Ishikawa (cell line): ENCODE measurements around the gene RER1.

ENCODE experiments used
- EGR1 ChIP-seq: IDR thresholded peaks from 2 replicates; pipeline ENCODE4 v1.6.1; 2012
- MAX ChIP-seq: IDR thresholded peaks from 2 replicates; pipeline ENCODE4 v1.6.1; 2012
- REST ChIP-seq: IDR thresholded peaks from 2 replicates; pipeline ENCODE4 v1.6.1; 2012; ENCODE audit warnings: low read depth, mild to moderate bottlenecking
- TEAD4 ChIP-seq: IDR thresholded peaks from 2 replicates; pipeline ENCODE4 v1.6.1; 2012
- YY1 ChIP-seq: IDR thresholded peaks from 2 replicates; pipeline ENCODE4 v1.6.1; 2012; ENCODE audit warnings: low read depth

DNA sequence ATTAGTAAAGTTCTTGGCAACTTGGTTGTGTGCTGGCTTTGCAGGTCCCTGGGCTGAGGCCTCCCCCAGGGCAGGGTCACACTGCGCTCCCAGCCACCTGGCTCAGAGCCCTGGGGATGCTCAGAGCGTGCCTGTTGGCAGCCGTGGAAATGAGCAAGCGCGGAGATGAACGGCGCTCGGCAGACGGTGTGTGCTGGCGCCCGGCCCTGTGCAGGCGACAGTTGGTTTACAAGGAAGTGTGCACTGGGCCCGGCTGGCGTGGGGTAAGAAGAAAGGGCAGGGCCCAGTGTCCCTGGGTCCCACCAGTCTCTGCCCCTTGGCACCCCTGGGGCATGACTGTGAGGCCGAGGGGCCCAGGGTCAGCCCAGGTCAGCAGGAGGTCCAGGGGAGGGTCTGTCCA, 46.4 kb downstream of the RER1 start:
- TF ChIP-seq YY1 (no peak), EGR1 (no peak), MAX (no peak), REST (no peak), TEAD4 (no peak)
